ENCODE measurements around the gene B4GALT2. TPM values are rescaled to one million over a fixed set of nuclear protein-coding genes. Genes with fewer than 3 reads are reported as not detected.
A peak's percentile ranks its signal among the peaks of the same experiment; 100 is the strongest.

The B4GALT2 gene
- total RNA-seq, 2 donors from 2014 or later: 12.8 to 48.6 TPM

DNA sequence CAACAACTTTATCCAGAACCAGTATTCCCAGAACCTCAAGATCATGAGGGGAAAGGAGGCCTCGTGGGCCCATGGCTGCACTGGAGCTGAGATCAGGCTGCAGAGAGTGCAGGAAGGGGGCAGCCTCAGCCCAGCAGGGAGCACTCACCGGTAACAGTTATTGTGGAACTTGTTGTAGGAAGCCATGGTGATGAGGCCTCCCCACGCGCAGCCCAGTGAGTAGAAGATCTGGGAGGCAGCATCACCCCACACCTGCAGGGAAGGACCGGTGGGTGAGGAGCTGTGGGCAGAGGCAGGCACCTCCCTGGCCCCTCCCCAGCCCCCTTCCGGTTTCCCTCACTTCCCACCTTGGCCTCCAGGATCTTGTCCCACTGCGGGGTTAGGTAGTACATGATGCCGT is 23.2 kb downstream of the B4GALT2 start:
- no peak for DNase-seq (ENCODE audit: low spot score)
- ATAC-seq: no peak
- no peaks in the 10 kb centered on the region for H3K27me3 Mint-ChIP-seq
- no peak overlapping the region for H3K27ac Mint-ChIP-seq
- H3K4me1 Mint-ChIP-seq (ENCODE audit: low read depth in 2 of 2): no peaks in the 10 kb centered on the region
- no peaks in the 10 kb centered on the region for H3K36me3 Mint-ChIP-seq
- no peaks in the 10 kb centered on the region for H3K9me3 Mint-ChIP-seq
- no peak overlapping the region for H3K4me3 Mint-ChIP-seq

- H3K4me1 Mint-ChIP-seq (ENCODE audit: low read depth in 2 of 2): no peaks in the 10 kb centered on the region
- H3K36me3 Mint-ChIP-seq: no peaks in the 10 kb centered on the region
- H3K27me3 Mint-ChIP-seq: no peaks in the 10 kb centered on the region
- DNase-seq (ENCODE audit: low spot score) (no peak), ATAC-seq (no peak)
- no peaks in the 10 kb centered on the region for H3K9me3 Mint-ChIP-seq
- no peak overlapping the region for H3K27ac Mint-ChIP-seq
- H3K4me3 Mint-ChIP-seq: no peak overlapping the region
These were observed 23.7 kb downstream of the B4GALT2 start for GRCh38 chr1:44002606-44003157.

DNA sequence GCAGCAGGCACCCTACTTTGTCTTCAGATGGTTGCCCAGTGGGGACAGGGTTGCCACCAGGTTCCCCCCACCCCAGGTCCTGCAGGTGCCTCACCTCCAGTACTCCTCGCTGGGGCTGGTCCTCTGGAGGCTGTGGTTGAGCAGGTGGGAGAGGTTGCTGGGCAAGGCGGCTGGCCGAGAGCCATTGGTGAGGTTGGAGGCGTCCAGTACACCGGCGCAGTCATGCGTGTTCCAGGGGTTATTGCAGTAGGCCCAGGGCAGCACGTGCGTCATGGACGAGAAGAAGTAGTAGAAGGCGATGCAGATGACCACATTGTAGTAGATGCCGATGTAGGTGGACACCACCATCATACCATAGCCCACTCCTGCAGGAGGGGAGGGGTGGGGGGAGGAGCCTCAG is 29.2 kb downstream of the B4GALT2 start:
- no peak for ATAC-seq
- H3K4me1 Mint-ChIP-seq (ENCODE audit: low read depth in 2 of 2): no peaks in the 10 kb centered on the region
- no peaks in the 10 kb centered on the region for H3K36me3 Mint-ChIP-seq
- H3K27me3 Mint-ChIP-seq: no peaks in the 10 kb centered on the region
- H3K9me3 Mint-ChIP-seq: no peaks in the 10 kb centered on the region
- no peak overlapping the region for H3K4me3 Mint-ChIP-seq
- DNase-seq (ENCODE audit: low spot score): no peak
- H3K27ac Mint-ChIP-seq: no peak overlapping the region

GRCh38 chr1:44010935-44011471 is 32.0 kb downstream of the B4GALT2 start:
- DNase-seq (ENCODE audit: low spot score): no peak
- no peak overlapping the region for H3K27ac Mint-ChIP-seq
- H3K9me3 Mint-ChIP-seq: no peaks in the 10 kb centered on the region
- H3K4me1 Mint-ChIP-seq (ENCODE audit: low read depth in 2 of 2): peaks cover 0 to 3% of the 10 kb centered on the region in 2 donors
- ATAC-seq: no peak
- H3K4me3 Mint-ChIP-seq: no peak overlapping the region
- no peaks in the 10 kb centered on the region for H3K36me3 Mint-ChIP-seq
- peaks cover 0 to 12% of the 10 kb centered on the region in 2 donors for H3K27me3 Mint-ChIP-seq

DNA sequence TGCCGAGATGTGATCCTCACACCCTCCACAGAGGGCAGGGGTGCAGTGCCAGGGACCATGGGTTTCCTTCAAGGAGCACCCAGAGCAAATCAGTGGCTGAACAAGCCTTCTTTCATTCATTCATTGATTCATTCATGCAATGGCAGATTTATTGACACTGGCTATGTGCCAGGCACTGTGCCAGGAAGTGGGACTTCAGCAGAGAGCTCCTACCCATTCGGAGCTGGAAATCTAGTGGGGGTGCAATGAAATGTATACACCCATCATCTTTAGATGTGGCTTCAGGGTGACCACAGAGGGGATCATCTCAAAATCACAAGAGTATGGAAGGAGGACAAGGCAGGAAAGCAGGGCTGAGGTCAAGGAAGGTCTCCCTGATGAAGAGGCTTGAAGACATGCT is 33.4 kb downstream of the B4GALT2 start:
- H3K27ac Mint-ChIP-seq: no peak overlapping the region

GRCh38 chr1:44012941-44013609 is 34.1 kb downstream of the B4GALT2 start:
- H3K4me1 Mint-ChIP-seq (ENCODE audit: low read depth in 2 of 2): peaks cover 0 to 3% of the 10 kb centered on the region in 2 donors
- no peaks in the 10 kb centered on the region for H3K36me3 Mint-ChIP-seq
- H3K27ac Mint-ChIP-seq: no peak overlapping the region
- no peaks in the 10 kb centered on the region for H3K9me3 Mint-ChIP-seq
- DNase-seq (ENCODE audit: low spot score): no peak
- no peak for ATAC-seq
- peaks cover 0 to 12% of the 10 kb centered on the region in 2 donors for H3K27me3 Mint-ChIP-seq
- H3K4me3 Mint-ChIP-seq: no peak overlapping the region

More for the DNA sequence above, 33.4 kb downstream of the B4GALT2 start:
- Mint-ChIP-seq H3K27me3 (peaks cover 0 to 12% of the 10 kb centered on the region in 2 donors), H3K4me3 (no peak overlapping the region), H3K4me1 (ENCODE audit: low read depth in 2 of 2) (peaks cover 0 to 3% of the 10 kb centered on the region in 2 donors), H3K36me3 (no peaks in the 10 kb centered on the region), H3K9me3 (no peaks in the 10 kb centered on the region)
- ATAC-seq (no peak), DNase-seq (ENCODE audit: low spot score) (no peak)

- no peak for DNase-seq (ENCODE audit: low spot score)
- peaks cover 0 to 3% of the 10 kb centered on the region in 2 donors for H3K4me1 Mint-ChIP-seq (ENCODE audit: low read depth in 2 of 2)
- H3K4me3 Mint-ChIP-seq: no peak overlapping the region
These were observed 34.9 kb downstream of the B4GALT2 start for GRCh38 chr1:44013949-44014348.

DNA sequence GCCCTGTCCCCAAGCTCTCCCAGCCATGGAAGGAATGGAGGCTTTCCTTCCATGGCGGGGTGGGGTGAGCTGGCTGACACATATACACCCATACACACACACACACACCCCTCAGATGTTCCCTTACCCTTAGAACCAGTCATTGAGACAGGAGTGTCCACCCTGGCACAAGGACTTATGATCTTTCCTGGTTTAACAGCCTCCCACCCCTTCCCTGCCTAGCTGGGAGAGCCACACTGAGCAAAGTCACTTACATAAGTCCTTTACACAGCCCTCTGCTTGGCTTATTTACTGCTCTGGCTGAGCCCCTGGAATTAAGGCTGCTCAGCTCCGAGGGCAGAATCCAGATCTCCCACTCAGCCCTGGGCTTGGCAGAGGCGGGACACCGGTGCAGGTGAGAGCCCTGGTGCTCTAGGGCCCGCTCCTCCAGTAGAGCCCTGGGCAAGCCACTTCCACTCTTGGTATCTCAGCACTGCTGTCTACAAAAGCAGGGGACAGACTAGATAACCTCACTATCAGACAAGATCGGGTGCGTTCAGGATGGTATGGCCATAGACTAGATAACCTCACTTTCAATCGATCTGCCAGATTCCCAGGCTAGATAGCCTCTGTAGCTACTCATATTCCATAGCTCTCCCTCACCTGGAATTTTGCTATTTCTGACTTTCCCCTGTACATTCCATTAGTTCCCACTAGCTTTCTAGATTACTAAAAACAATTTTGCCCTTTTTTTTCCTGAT is 35.5 kb downstream of the B4GALT2 start:
- no peaks in the 10 kb centered on the region for H3K9me3 Mint-ChIP-seq
- no peak for ATAC-seq
- peaks cover 0 to 12% of the 10 kb centered on the region in 2 donors for H3K27me3 Mint-ChIP-seq
- no peaks in the 10 kb centered on the region for H3K36me3 Mint-ChIP-seq
- H3K4me1 Mint-ChIP-seq (ENCODE audit: low read depth in 2 of 2): peaks cover 0 to 3% of the 10 kb centered on the region in 2 donors
- DNase-seq (ENCODE audit: low spot score): no peak
- peak overlapping the region in 1 of 2 donors; percentile 56 for H3K27ac Mint-ChIP-seq
- H3K4me3 Mint-ChIP-seq: no peak overlapping the region

More at GRCh38 chr1:44013949-44014348, 34.9 kb downstream of the B4GALT2 start:
- H3K27ac Mint-ChIP-seq: peak overlapping the region in 1 of 2 donors; percentile 56
- peaks cover 0 to 12% of the 10 kb centered on the region in 2 donors for H3K27me3 Mint-ChIP-seq
- no peaks in the 10 kb centered on the region for H3K9me3 Mint-ChIP-seq
- ATAC-seq: no peak
- H3K36me3 Mint-ChIP-seq: no peaks in the 10 kb centered on the region

DNA sequence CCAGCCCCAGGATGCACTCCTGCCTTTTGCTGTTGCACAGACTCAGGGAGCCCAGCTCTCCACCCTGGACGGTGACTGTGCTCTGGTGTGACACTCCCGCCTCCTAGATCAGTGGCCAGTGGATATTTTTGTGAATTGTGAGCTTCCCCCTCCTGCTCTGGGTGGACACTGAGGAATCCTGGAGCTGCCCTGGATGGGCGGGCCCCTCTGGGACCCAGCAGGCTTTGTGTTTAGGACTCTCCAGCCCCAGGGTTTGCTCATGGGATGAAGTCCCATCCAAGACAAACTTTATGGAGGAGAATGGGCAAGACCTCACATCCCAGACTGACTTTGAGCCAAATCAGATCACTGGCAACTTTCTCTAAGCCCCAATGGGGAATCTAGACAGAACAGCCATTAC is 36.2 kb downstream of the B4GALT2 start:
- H3K9me3 Mint-ChIP-seq: no peaks in the 10 kb centered on the region
- H3K4me3 Mint-ChIP-seq: no peak overlapping the region
- no peak overlapping the region for H3K27ac Mint-ChIP-seq
- H3K36me3 Mint-ChIP-seq: no peaks in the 10 kb centered on the region
- peaks cover 0 to 12% of the 10 kb centered on the region in 2 donors for H3K27me3 Mint-ChIP-seq
- ATAC-seq: no peak
- no peak for DNase-seq (ENCODE audit: low spot score)
- H3K4me1 Mint-ChIP-seq (ENCODE audit: low read depth in 2 of 2): peaks cover 0 to 3% of the 10 kb centered on the region in 2 donors

DNA sequence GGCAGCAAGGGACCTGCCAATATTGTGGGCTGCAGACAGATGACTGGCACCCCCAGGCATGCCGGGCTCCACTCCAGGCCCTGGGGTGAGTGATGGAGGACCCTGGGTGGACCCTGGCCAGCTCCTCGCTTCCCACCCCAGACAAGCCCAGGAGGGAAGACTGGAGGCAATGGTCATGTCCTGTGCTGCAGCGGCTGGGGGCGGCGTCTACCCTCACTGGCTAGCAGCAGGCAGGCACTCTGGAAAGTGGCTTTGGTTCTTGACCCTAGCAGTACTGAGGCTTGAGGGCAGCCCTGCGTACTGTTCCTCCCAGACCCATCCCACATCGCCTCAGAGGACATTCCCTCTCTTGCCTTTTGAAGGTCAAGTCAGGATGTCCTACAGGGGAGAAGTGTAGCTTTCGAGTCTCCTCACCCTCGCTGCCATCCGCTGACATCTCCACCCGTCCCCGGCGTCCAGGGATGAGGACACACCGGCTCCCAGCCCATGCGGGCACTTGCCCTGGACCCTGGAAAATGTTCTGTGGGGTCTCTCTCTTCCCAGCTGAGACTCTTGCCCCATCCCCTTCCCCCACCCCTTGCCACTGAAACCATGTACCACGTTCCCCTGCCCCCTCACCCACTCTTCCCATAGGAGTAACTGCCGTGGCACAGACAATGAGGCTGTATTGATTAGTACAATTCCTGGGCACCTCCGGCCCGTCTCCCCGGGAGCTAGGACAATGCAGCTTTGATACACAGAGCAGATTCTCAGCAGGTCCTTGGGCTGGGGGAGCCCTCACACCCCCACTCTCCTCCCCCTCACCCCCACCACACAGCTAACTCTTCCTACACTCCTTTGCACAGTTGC is 37.3 kb downstream of the B4GALT2 start:
- no peak for ATAC-seq
- Mint-ChIP-seq H3K9me3 (no peaks in the 10 kb centered on the region), H3K4me3 (no peak overlapping the region), H3K36me3 (no peaks in the 10 kb centered on the region), H3K27ac (no peak overlapping the region), H3K4me1 (ENCODE audit: low read depth in 2 of 2) (peaks cover 0 to 3% of the 10 kb centered on the region in 2 donors), H3K27me3 (peaks cover 0 to 12% of the 10 kb centered on the region in 2 donors)
- no peak for DNase-seq (ENCODE audit: low spot score)

GRCh38 chr1:44016890-44017400 is 37.9 kb downstream of the B4GALT2 start:
- DNase-seq (ENCODE audit: low spot score) (no peak), ATAC-seq (no peak)
- H3K4me3 Mint-ChIP-seq: no peak overlapping the region
- peaks cover 0 to 3% of the 10 kb centered on the region in 2 donors for H3K4me1 Mint-ChIP-seq (ENCODE audit: low read depth in 2 of 2)
- H3K27me3 Mint-ChIP-seq: peaks cover 0 to 12% of the 10 kb centered on the region in 2 donors
- H3K9me3 Mint-ChIP-seq: no peaks in the 10 kb centered on the region
- no peaks in the 10 kb centered on the region for H3K36me3 Mint-ChIP-seq
- no peak overlapping the region for H3K27ac Mint-ChIP-seq

- DNase-seq (ENCODE audit: low spot score): no peak
- H3K27me3 Mint-ChIP-seq: peaks cover 0 to 4% of the 10 kb centered on the region in 2 donors
- peaks cover 0 to 2% of the 10 kb centered on the region in 2 donors for H3K4me1 Mint-ChIP-seq (ENCODE audit: low read depth in 2 of 2)
- H3K4me3 Mint-ChIP-seq: no peak overlapping the region
- no peaks in the 10 kb centered on the region for H3K9me3 Mint-ChIP-seq
- no peaks in the 10 kb centered on the region for H3K36me3 Mint-ChIP-seq
- ATAC-seq: no peak
- H3K27ac Mint-ChIP-seq: no peak overlapping the region
These were observed 40.5 kb downstream of the B4GALT2 start for GRCh38 chr1:44019466-44019948.

DNA sequence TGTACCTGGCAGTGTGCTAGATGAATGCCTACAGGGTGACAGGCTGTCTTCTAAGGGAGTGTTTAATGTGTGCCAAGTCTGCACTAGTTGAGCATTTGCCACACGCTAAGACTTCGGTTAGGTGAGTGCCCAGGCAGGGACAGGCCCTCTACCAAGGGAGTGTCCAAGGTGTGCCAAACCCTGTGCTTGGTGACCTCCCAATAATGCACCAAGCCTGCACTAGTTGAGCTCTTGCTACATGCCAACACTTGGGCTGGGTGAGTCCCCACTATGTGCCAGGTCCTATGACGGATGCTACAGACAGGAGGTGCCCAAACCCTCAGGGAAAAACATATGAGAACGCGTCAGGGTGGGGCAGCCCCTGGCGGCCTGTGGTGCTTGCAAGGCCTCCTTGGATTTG is 41.5 kb downstream of the B4GALT2 start:
- Mint-ChIP-seq H3K36me3 (no peaks in the 10 kb centered on the region), H3K9me3 (no peaks in the 10 kb centered on the region), H3K27ac (no peak overlapping the region), H3K4me1 (ENCODE audit: low read depth in 2 of 2) (no peaks in the 10 kb centered on the region), H3K27me3 (no peaks in the 10 kb centered on the region), H3K4me3 (no peak overlapping the region)
- ATAC-seq (peak in 1 of 2 donors; percentile 3), DNase-seq (ENCODE audit: low spot score) (no peak)
